ENCODE measurements around the gene CISH.

DNA sequence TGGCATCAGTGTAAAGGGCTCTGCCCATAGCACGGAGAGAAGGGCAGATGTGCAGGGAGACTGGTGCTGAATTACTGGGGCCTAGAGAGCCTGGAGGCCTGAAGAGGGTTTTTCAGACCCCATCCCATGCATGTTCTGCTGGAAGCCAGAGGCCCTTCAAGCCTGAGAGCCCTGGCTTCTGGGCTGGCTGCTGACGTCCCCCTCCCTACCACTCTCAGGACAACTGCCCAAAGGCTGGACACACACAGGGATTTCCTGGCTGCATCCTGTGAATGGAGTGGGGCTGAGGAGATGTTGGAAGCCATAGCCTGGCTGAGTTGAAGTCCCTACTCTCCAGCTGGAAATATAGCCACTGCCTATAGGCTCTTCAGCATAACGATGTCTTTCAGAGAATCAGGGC, 46.2 kb upstream of the CISH start:
- no peak for TF ChIP-seq EP300 (IDR thresholded peaks at IDR 0.05)
- TF ChIP-seq POLR2A (IDR thresholded peaks at IDR 0.05) = no peak

All from ovary (tissue), 1 donor.